Measurements from ENCODE around the gene NEK1. TPM values are rescaled to one million over a fixed set of nuclear protein-coding genes. Genes with fewer than 3 reads are reported as not detected.
A peak's percentile ranks its signal among the peaks of the same experiment; 100 is the strongest.

Gene NEK1
- total RNA-seq, 4 donors from 2014 or later = 66.9 to 100 (median 90.5) TPM

DNA sequence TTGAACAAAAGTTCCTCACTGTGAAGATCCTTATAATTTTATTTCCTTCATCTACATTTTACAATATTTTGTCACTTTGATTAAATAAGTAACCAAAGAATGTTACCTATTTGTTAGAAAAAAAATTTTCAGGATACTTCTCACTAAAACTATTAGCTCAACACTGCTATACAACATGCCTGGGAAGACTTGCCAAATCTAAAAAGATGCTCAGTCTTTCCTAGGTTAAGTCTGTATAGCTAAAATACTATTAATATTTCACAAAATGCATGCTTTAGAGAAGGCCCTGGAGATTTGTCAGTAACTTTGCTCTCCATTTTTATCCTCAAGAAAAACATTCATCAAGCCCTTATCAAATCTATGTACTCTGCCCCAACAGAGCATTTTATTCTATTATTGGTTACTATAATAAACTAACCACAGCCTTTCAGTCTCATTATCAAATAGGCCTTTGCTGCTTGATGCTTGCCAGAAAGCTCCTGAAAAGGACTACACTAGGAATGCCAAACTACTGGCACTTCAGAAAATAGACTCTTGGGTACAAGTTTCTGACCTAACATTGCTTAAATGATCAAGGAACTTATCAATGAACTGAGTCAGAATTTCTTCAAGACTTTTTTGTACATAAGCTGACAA, 17.7 kb downstream of the NEK1 start:
- Histone ChIP-seq H3K4me3 (no peak overlapping the region), H3K4me1 (no peaks in the 10 kb centered on the region), H3K9me3 (no peaks in the 10 kb centered on the region), H3K27ac (peak overlapping the region in 1 of 4 donors; percentile 43), H3K36me3 (peaks cover 0 to 66% (median 0%) of the 10 kb centered on the region in 3 donors), H3K27me3 (no peaks in the 10 kb centered on the region)
- TF ChIP-seq, protein P1, sequence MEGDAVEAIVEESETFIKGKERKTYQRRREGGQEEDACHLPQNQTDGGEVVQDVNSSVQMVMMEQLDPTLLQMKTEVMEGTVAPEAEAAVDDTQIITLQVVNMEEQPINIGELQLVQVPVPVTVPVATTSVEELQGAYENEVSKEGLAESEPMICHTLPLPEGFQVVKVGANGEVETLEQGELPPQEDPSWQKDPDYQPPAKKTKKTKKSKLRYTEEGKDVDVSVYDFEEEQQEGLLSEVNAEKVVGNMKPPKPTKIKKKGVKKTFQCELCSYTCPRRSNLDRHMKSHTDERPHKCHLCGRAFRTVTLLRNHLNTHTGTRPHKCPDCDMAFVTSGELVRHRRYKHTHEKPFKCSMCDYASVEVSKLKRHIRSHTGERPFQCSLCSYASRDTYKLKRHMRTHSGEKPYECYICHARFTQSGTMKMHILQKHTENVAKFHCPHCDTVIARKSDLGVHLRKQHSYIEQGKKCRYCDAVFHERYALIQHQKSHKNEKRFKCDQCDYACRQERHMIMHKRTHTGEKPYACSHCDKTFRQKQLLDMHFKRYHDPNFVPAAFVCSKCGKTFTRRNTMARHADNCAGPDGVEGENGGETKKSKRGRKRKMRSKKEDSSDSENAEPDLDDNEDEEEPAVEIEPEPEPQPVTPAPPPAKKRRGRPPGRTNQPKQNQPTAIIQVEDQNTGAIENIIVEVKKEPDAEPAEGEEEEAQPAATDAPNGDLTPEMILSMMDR (IDR thresholded peaks at IDR 0.05) = no peak
- DNase-seq (ENCODE audit: low spot score in 2 of 2) = no peak

DNA sequence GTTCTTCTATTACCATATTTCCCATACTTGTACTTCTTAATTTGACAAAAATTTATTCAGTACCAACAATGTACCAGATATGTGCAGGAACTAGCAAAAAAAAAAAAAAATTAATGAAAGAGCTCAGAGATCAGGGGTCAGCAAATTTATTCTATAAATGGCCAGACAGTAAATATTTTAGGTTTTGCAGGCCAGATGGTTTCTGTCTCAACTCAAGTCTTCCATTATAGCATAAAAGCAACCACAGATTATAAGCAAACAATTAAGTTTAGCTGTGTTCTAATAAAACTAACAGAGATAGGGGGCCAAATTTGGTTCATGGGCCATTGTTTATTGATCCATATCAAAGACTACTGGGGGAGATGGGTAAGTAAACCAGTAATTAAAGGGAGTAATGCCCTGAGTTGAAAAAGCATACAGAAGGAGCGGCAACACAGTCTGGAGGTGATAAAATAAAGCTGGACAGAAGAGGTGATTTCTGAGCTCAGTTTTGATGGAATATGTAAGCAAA, 19.3 kb downstream of the NEK1 start:
- DNase-seq (ENCODE audit: low spot score in 2 of 2) = no peak
- peaks cover 0 to 67% (median 0%) of the 10 kb centered on the region in 3 donors for H3K36me3 ChIP-seq
- no peak overlapping the region for H3K27ac ChIP-seq
- H3K27me3 ChIP-seq = no peaks in the 10 kb centered on the region
- 96 to 100% methylated on average over 1 of the region's 1 CpG for WGBS, 2 donors
- H3K4me1 ChIP-seq = no peaks in the 10 kb centered on the region
- TF ChIP-seq EP300 (IDR thresholded peaks at IDR 0.05) (no peak), POLR2A (IDR thresholded peaks at IDR 0.05) (no peak)
- TF ChIP-seq, protein P1 (IDR thresholded peaks at IDR 0.05) = no peak
- no peak overlapping the region for H3K4me3 ChIP-seq
- no peaks in the 10 kb centered on the region for H3K9me3 ChIP-seq

DNA sequence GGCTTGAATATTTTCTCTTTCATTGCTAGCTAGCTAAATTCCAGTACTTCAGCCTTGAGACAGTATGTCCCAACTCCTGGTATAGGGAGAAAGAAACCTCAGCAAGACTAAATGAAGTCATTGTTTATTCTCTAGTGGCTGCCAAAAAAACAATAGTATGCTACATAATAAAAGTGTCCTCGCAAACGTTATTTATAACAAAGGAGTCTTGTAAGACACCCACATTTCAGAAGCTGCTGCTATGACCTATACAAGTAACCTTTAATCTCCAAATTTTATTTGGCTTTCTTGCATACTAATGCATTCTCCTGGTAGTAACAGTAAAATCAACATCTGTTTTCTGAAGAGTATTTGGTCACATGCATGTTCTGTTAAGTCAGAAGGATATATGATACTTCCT, 28.8 kb downstream of the NEK1 start:
- no peak for DNase-seq (ENCODE audit: low spot score in 2 of 2)
- peak overlapping the region in 3 of 4 donors; percentile 71 to 83 (median 78) for H3K27ac ChIP-seq
- WGBS, 2 donors = 8 to 18% methylated on average over 2 of the region's 2 CpGs
- H3K9me3 ChIP-seq = no peaks in the 10 kb centered on the region
- no peaks in the 10 kb centered on the region for H3K27me3 ChIP-seq
- peaks cover 0 to 38% (median 0%) of the 10 kb centered on the region in 3 donors for H3K36me3 ChIP-seq
- H3K4me1 ChIP-seq = peaks cover 0 to 20% (median 9%) of the 10 kb centered on the region in 4 donors
- H3K4me3 ChIP-seq = no peak overlapping the region
- TF ChIP-seq, protein P1 (IDR thresholded peaks at IDR 0.05) = no peak
- no peak for TF ChIP-seq POLR2A (IDR thresholded peaks at IDR 0.05)
- TF ChIP-seq EP300 (IDR thresholded peaks at IDR 0.05) = peak; percentile 76 to 89

DNA sequence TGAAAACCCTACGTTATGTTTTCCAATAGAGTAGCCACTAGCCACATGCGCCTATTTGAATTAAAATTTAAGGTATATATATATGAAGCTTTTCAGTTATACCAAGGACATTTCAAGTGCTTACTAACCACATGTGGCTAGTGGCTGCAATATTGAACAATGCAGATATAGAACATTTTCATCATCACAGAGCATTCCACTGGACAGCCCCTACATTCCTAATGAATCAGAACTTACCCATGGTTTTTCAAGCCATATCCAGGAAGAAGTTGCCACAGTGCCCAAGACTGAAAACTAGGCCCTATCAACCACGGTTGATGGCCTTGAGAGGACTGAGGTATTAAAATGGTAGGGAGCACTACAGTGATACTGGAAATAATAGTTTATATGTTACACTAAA, 29.7 kb downstream of the NEK1 start:
- DNase-seq (ENCODE audit: low spot score in 2 of 2) = no peak
- Histone ChIP-seq H3K36me3 (peaks cover 0 to 32% (median 0%) of the 10 kb centered on the region in 3 donors), H3K27me3 (no peaks in the 10 kb centered on the region), H3K27ac (peak overlapping the region; percentile 59 to 83 (median 72)), H3K4me3 (no peak overlapping the region), H3K9me3 (no peaks in the 10 kb centered on the region), H3K4me1 (peaks cover 0 to 21% (median 9%) of the 10 kb centered on the region in 4 donors)
- TF ChIP-seq, protein P1 (IDR thresholded peaks at IDR 0.05) = no peak
- WGBS, 2 donors = 91 to 92% methylated on average over 3 of the region's 3 CpGs

DNA sequence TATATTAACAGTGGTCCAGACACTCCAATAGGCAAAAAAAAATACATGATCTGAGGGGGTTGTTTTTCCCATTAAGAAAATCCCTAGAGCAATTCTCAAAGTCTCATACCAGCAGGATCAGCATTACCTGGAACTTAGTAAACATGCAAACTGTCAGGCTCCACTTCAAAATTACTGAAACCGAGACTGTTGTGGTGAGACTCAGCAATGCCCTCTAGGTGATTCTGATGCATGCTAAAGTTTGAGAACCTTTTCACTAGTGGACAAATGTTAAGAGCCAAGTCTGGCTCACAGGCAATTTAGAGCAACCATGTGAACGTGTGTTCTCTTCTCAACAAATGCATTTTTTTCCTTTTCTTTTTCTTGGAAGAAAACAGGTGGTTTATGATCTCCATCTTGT, 30.2 kb downstream of the NEK1 start:
- 78 to 81% methylated on average over 2 of the region's 2 CpGs for WGBS, 2 donors
- Histone ChIP-seq H3K27ac (peak overlapping the region; percentile 59 to 83 (median 72)), H3K27me3 (no peaks in the 10 kb centered on the region), H3K4me1 (peaks cover 0 to 21% (median 9%) of the 10 kb centered on the region in 4 donors), H3K9me3 (no peaks in the 10 kb centered on the region), H3K4me3 (no peak overlapping the region), H3K36me3 (peaks cover 0 to 32% (median 0%) of the 10 kb centered on the region in 3 donors)
- DNase-seq (ENCODE audit: low spot score in 2 of 2) = no peak
- TF ChIP-seq EP300 (IDR thresholded peaks at IDR 0.05) (no peak), POLR2A (IDR thresholded peaks at IDR 0.05) (no peak)
- TF ChIP-seq, protein P1 (IDR thresholded peaks at IDR 0.05) = no peak
